T-cell (primary cell): Measurements from ENCODE around the gene ARHGAP15. TPM values are rescaled to one million over a fixed set of nuclear protein-coding genes. Genes with fewer than 3 reads are reported as not detected.
A peak's percentile ranks its signal among the peaks of the same experiment; 100 is the strongest.

Experiments
- ATAC-seq, 4 experiments: fragments of 200-7000 bp in 3 of 4; fragments of 150-1000 bp in 1 of 4; cut with Tn5 transposase; replicated peaks in 1 of 4; 1 replicate in 3 of 4; 2 replicates in 1 of 4; pipeline ENCODE4 v1.10.0; 2021; ENCODE audit warnings: moderate library complexity in 3 of 4, mild to moderate bottlenecking in 2 of 4, moderate number of reproducible peaks in 1 of 4
- CTCF ChIA-PET, 2 donors: fragments of 300-600 bp; sonication (Branson Sonifier 250); formaldehyde crosslinking; loops; one replicate each; lab custom pipeline; 2022; ENCODE audit warnings: antibody characterized with exemption in 2 of 2; lab: Charles Lee
- POLR2A ChIA-PET, 2 donors: fragments of 300-600 bp; sonication (Branson Sonifier 250); formaldehyde crosslinking; loops; one replicate each; lab custom pipeline; 2022; ENCODE audit warnings: antibody characterized with exemption in 2 of 2; lab: Charles Lee
- DNase-seq, 35 experiments: peaks; one replicate each; pipeline versions ENCODE4 v3.0.0 to v3.0.0-alpha.2; 2013 to 2023
- H3K27ac ChIP-seq: one replicate; pipeline ENCODE4 v1.5.1; 2013; ENCODE audit warnings: low read length
- H3K27me3 ChIP-seq, 2 experiments: replicated peaks in 1 of 2; 1 replicate in 1 of 2; 2 replicates in 1 of 2; pipeline versions ENCODE4 v1.6.1 to v1.7.0; 2013; ENCODE audit warnings: low read length in 1 of 2, mixed read lengths in 1 of 2; ENCODE audit not compliant: control insufficient read depth in 2 of 2, insufficient read depth in 2 of 2; ENCODE audit errors: extremely low read depth in 1 of 2
- H3K36me3 ChIP-seq, 2 donors: 1 replicate in 1 of 2; 2 replicates in 1 of 2; pipeline versions ENCODE4 v1.6.1 to v1.7.0; 2013; ENCODE audit warnings: low read length in 1 of 2; ENCODE audit not compliant: control insufficient read depth in 2 of 2, insufficient read depth in 1 of 2; ENCODE audit errors: extremely low read depth in 1 of 2
- H3K4me1 ChIP-seq, 2 experiments: 1 replicate in 1 of 2; 2 replicates in 1 of 2; pipeline versions ENCODE4 v1.6.1 to v1.7.0; 2013; ENCODE audit warnings: low read length in 2 of 2, mixed read lengths in 1 of 2; ENCODE audit not compliant: insufficient read depth in 2 of 2, control insufficient read depth in 1 of 2; ENCODE audit errors: extremely low read depth in 1 of 2
- H3K4me3 ChIP-seq, 2 donors: 1 replicate in 1 of 2; 2 replicates in 1 of 2; pipeline versions ENCODE4 v1.5.1 to v1.7.0; 2013; ENCODE audit warnings: mild to moderate bottlenecking in 2 of 2, low read length in 1 of 2, moderate library complexity in 1 of 2; ENCODE audit not compliant: control insufficient read depth in 1 of 2; ENCODE audit errors: extremely low read depth in 1 of 2
- H3K9me3 ChIP-seq: 2 replicates; pipeline ENCODE4 v1.7.0; 2013
- H3K27ac Mint-ChIP-seq, 2 donors: one replicate each; pipeline ENCODE4 v1.8.0; 2020 to 2021; ENCODE audit warnings: mild to moderate bottlenecking in 2 of 2, mixed read lengths in 2 of 2
- H3K27me3 Mint-ChIP-seq, 2 donors: one replicate each; pipeline ENCODE4 v1.8.0; 2021 to 2022; ENCODE audit warnings: mixed read lengths in 2 of 2
- H3K36me3 Mint-ChIP-seq: one replicate; pipeline ENCODE4 v1.8.0; 2021; ENCODE audit warnings: mixed read lengths
- H3K4me1 Mint-ChIP-seq, 3 donors: one replicate each; pipeline ENCODE4 v1.8.0; 2020 to 2022; ENCODE audit warnings: mixed read lengths in 3 of 3, mild to moderate bottlenecking in 1 of 3
- H3K4me3 Mint-ChIP-seq, 3 donors: one replicate each; pipeline ENCODE4 v1.8.0; 2020 to 2022; ENCODE audit warnings: mild to moderate bottlenecking in 3 of 3, mixed read lengths in 3 of 3, moderate library complexity in 3 of 3
- H3K9me3 Mint-ChIP-seq, 3 donors: one replicate each; pipeline ENCODE4 v1.8.0; 2020 to 2022; ENCODE audit warnings: mixed read lengths in 3 of 3
- WGBS: methylation state at CpG from one replicate; pipeline ENCODE4 v1.1.5; 2013; ENCODE audit warnings: missing lambda C conversion rate; ENCODE audit not compliant: insufficient coverage; 5-methylcytosine and 5-hydroxymethylcytosine counted together
- total RNA-seq, 35 experiments: library from RNA in 6 of 35; stranded (reverse) in 6 of 35; fragments of 120-200 nt in 1 of 35; gene quantifications; one replicate each; pipeline versions ENCODE4 v1.2.1 to v1.2.4 and lab custom pipeline; 2013 to 2026

ARHGAP15 gene
- total RNA-seq, 5 donors from 2014 or later (not counting 1 experiment from before 2014, with no cell fraction given) = 154 to 271 (median 188) TPM

- WGBS = 100% methylated on average over 1 of the region's 4 CpGs
- no peak for DNase-seq
- H3K36me3 Mint-ChIP-seq = peaks cover 44% of the 10 kb centered on the region
- Histone ChIP-seq H3K4me3 (no peak overlapping the region), H3K27ac (no peak overlapping the region), H3K27me3 (no peaks in the 10 kb centered on the region), H3K9me3 (no peaks in the 10 kb centered on the region), H3K4me1 (no peaks in the 10 kb centered on the region), H3K36me3 (peaks cover 0 to 24% of the 10 kb centered on the region in 2 donors)
- no peaks in the 10 kb centered on the region for H3K27me3 Mint-ChIP-seq
- ChIA-PET CTCF (no interaction called here), POLR2A (no interaction called here)
- H3K9me3 Mint-ChIP-seq = no peaks in the 10 kb centered on the region
- peak overlapping the region in 1 of 2 donors; percentile 64 for H3K27ac Mint-ChIP-seq
- peaks cover 0 to 4% (median 0%) of the 10 kb centered on the region in 3 donors for H3K4me1 Mint-ChIP-seq
- no peak overlapping the region for H3K4me3 Mint-ChIP-seq
- no peak for ATAC-seq
Measured at GRCh38 chr2:143764261-143764660, 635.0 kb downstream of the ARHGAP15 start.

- Histone ChIP-seq H3K27ac (no peak overlapping the region), H3K9me3 (no peaks in the 10 kb centered on the region), H3K36me3 (peaks cover 0 to 29% of the 10 kb centered on the region in 2 donors), H3K27me3 (no peaks in the 10 kb centered on the region), H3K4me1 (no peaks in the 10 kb centered on the region), H3K4me3 (no peak overlapping the region)
- Mint-ChIP-seq H3K27me3 (no peaks in the 10 kb centered on the region), H3K36me3 (peaks cover 46% of the 10 kb centered on the region), H3K4me1 (peaks cover 0 to 4% (median 0%) of the 10 kb centered on the region in 3 donors), H3K4me3 (no peak overlapping the region), H3K9me3 (no peaks in the 10 kb centered on the region), H3K27ac (peak overlapping the region in 1 of 2 donors; percentile 18)
- DNase-seq = no peak
- POLR2A ChIA-PET = no interaction called here
- CTCF ChIA-PET = no interaction called here
- ATAC-seq = no peak
Measured at GRCh38 chr2:143764706-143765105, 635.5 kb downstream of the ARHGAP15 start.

DNA sequence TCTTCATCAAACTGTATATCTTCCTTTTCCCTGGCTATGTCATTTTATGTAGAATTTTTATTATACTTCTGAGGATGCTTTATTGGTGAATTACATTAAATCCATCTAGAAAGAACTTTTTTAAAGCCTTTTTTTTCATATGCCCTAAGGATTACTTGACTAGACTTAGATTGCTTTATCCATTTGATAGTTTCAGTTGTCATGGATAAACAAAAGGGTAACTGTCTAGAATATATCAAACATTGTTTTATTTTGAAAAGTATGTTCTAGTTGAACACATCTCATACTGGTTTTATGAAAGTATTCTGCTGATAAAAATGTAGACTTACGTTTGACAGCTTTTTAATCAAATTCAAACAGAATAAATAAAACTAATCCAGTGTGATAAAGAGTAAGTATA is 639.8 kb downstream of the ARHGAP15 start:
- H3K9me3 ChIP-seq = no peaks in the 10 kb centered on the region
- H3K4me3 ChIP-seq = no peak overlapping the region
- no CpG with 5 or more reads among the region's 1 CpG for WGBS
- peaks cover 42% of the 10 kb centered on the region for H3K36me3 Mint-ChIP-seq
- no peak overlapping the region for H3K27ac Mint-ChIP-seq
- no peak overlapping the region for H3K4me3 Mint-ChIP-seq
- H3K27me3 Mint-ChIP-seq = no peaks in the 10 kb centered on the region
- DNase-seq = no peak
- H3K27ac ChIP-seq = no peak overlapping the region
- no peaks in the 10 kb centered on the region for H3K9me3 Mint-ChIP-seq
- ChIA-PET POLR2A (no interaction called here), CTCF (no interaction called here)
- H3K36me3 ChIP-seq = peaks cover 0 to 32% of the 10 kb centered on the region in 2 donors
- no peaks in the 10 kb centered on the region for H3K27me3 ChIP-seq
- no peak for ATAC-seq
- H3K4me1 ChIP-seq = no peaks in the 10 kb centered on the region
- peaks cover 0 to 4% (median 0%) of the 10 kb centered on the region in 3 donors for H3K4me1 Mint-ChIP-seq

DNA sequence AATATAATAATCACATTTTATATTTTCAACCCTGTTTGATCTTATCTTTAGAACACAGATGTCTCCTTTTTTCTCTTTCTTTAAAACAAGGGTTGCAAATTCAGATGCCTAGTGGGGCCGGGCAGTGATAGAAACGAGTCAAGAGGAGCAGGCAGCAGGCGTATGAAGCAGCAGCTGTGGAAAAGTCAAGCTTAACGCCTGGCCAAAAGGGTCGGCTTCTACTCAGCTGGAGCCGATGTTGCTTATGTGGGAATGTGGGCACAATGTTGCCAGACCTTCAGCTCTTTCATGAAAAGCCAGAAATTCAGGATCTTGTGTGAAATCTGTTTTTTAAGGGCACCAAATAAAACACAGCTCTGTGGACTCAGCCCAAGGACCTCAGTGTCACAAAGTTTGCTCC is 642.7 kb downstream of the ARHGAP15 start:
- H3K27me3 ChIP-seq = no peaks in the 10 kb centered on the region
- Mint-ChIP-seq H3K4me1 (no peaks in the 10 kb centered on the region), H3K4me3 (no peak overlapping the region), H3K27ac (no peak overlapping the region), H3K36me3 (peaks cover 22% of the 10 kb centered on the region), H3K27me3 (no peaks in the 10 kb centered on the region), H3K9me3 (no peaks in the 10 kb centered on the region)
- H3K27ac ChIP-seq = no peak overlapping the region
- no peaks in the 10 kb centered on the region for H3K4me1 ChIP-seq
- ATAC-seq (no peak), DNase-seq (no peak)
- POLR2A ChIA-PET = no interaction called here
- CTCF ChIA-PET = no interaction called here
- H3K36me3 ChIP-seq = peaks cover 0 to 24% of the 10 kb centered on the region in 2 donors
- WGBS = 95% methylated on average over 3 of the region's 6 CpGs
- no peak overlapping the region for H3K4me3 ChIP-seq
- H3K9me3 ChIP-seq = no peaks in the 10 kb centered on the region

- CTCF ChIA-PET = no interaction called here
- Mint-ChIP-seq H3K27ac (no peak overlapping the region), H3K9me3 (no peaks in the 10 kb centered on the region), H3K36me3 (no peaks in the 10 kb centered on the region), H3K27me3 (no peaks in the 10 kb centered on the region), H3K4me1 (no peaks in the 10 kb centered on the region), H3K4me3 (no peak overlapping the region)
- DNase-seq (no peak), ATAC-seq (no peak)
- POLR2A ChIA-PET = no interaction called here
- Histone ChIP-seq H3K4me3 (no peak overlapping the region), H3K27ac (no peak overlapping the region), H3K36me3 (no peaks in the 10 kb centered on the region), H3K27me3 (no peaks in the 10 kb centered on the region), H3K4me1 (no peaks in the 10 kb centered on the region), H3K9me3 (no peaks in the 10 kb centered on the region)
- WGBS = no CpG with 5 or more reads among the region's 4 CpGs
Measured at GRCh38 chr2:143776526-143777297, 647.5 kb downstream of the ARHGAP15 start.

GRCh38 chr2:143779021-143779420 is 649.8 kb downstream of the ARHGAP15 start:
- Histone ChIP-seq H3K9me3 (no peaks in the 10 kb centered on the region), H3K4me3 (no peak overlapping the region), H3K36me3 (no peaks in the 10 kb centered on the region), H3K4me1 (no peaks in the 10 kb centered on the region), H3K27ac (no peak overlapping the region), H3K27me3 (no peaks in the 10 kb centered on the region)
- no peaks in the 10 kb centered on the region for H3K27me3 Mint-ChIP-seq
- no peaks in the 10 kb centered on the region for H3K36me3 Mint-ChIP-seq
- H3K4me1 Mint-ChIP-seq = no peaks in the 10 kb centered on the region
- DNase-seq (no peak), ATAC-seq (no peak)
- CTCF ChIA-PET = no interaction called here
- H3K4me3 Mint-ChIP-seq = no peak overlapping the region
- POLR2A ChIA-PET = no interaction called here
- no peak overlapping the region for H3K27ac Mint-ChIP-seq
- no peaks in the 10 kb centered on the region for H3K9me3 Mint-ChIP-seq
- whole genome bisulfite sequencing = 100% methylated on average over 1 of the region's 3 CpGs
